ENCODE measurements around the gene ACOXL.

GRCh38 chr2:110867078-110867477, 134.7 kb downstream of the ACOXL start:
- TF ChIP-seq POLR2A (IDR thresholded peaks at IDR 0.05; ENCODE audit: low read length) (no peak), GATA1 (IDR thresholded peaks at IDR 0.05; ENCODE audit: low read depth, low read length) (no peak)

Data from erythroblast (primary cell).